K562 (cell line): ENCODE data around the gene MS4A4E. TPM values are rescaled to one million over a fixed set of nuclear protein-coding genes. Genes with fewer than 3 reads are reported as not detected.
A peak's percentile ranks its signal among the peaks of the same experiment; 100 is the strongest.
"Not testable (repeated sequence)": the region's sequence is repeated elsewhere in the genome, so short reads cannot be mapped to it uniquely, and the experiment has no call there.

Experiments used
- ATAC-seq: fragments of 200-7000 bp; cut with Tn5 transposase; 3 replicates; pipeline ENCODE4 v1.9.1; 2020; ENCODE audit warnings: moderate library complexity
- BruUV-seq: library from RNA; stranded (reverse); fragments of 400-500 nt; replicated peaks from 2 replicates; lab custom pipeline; 2021; lab: Mats Ljungman, UMichigan
- CTCF ChIA-PET: fragments of 300-600 bp; formaldehyde crosslinking; extraction: SDS; loops from one replicate; lab custom pipeline; 2021; ENCODE audit warnings: low intra/inter-chr PET ratio; lab: Yijun Ruan, JAX
- POLR2A ChIA-PET: fragments of 300-600, 350-650 bp; sonication (Branson Sonifier 250); formaldehyde crosslinking; extraction: SDS; loops from one replicate; lab custom pipeline; 2021; ENCODE audit warnings: antibody characterized with exemption, inconsistent platforms; lab: Yijun Ruan, JAX
- DNase-seq, 4 experiments: peaks; one replicate each; pipeline versions ENCODE4 v3.0.0 to v3.0.0-alpha.2; 2011 to 2018; ENCODE audit warnings: low spot score in 3 of 4, mixed read lengths in 3 of 4; ENCODE audit errors: extremely low read depth in 1 of 4
- FAIRE-seq: peaks from 2 replicates; lab custom pipeline; 2011; peaks lifted over from hg19 to GRCh38; lab: Jason Lieb, UNC
- H2AFZ ChIP-seq: 2 replicates; pipeline ENCODE4 v1.6.0; 2011; ENCODE audit warnings: low read depth, low read length, control low read depth, inconsistent platforms
- H3K27ac ChIP-seq: fragments of 200-600 bp; 3 replicates; pipeline ENCODE4 v1.8.0; 2011; ENCODE audit warnings: low read depth, mild to moderate bottlenecking, control low read depth, inconsistent platforms, low read length, moderate library complexity, mixed read lengths; ENCODE audit errors: extremely low read depth
- H3K27me3 ChIP-seq, 2 experiments: fragments of 300-600 bp in 1 of 2; 2 replicates in 1 of 2; 3 replicates in 1 of 2; pipeline versions ENCODE4 v1.6.0 to v1.8.0; 2011; ENCODE audit warnings: inconsistent platforms in 2 of 2, low read length in 2 of 2, mild to moderate bottlenecking in 1 of 2, mixed read lengths in 1 of 2, moderate library complexity in 1 of 2; ENCODE audit not compliant: control insufficient read depth in 2 of 2, insufficient read depth in 2 of 2
- H3K36me3 ChIP-seq: fragments of 300-600 bp; 3 replicates; pipeline ENCODE4 v1.8.0; 2011; ENCODE audit warnings: mild to moderate bottlenecking, low read length, inconsistent platforms; ENCODE audit not compliant: control insufficient read depth, insufficient read depth
- H3K4me1 ChIP-seq, 2 experiments: fragments of 200-600 bp in 1 of 2; replicated peaks in 1 of 2; 2 replicates in 1 of 2; 3 replicates in 1 of 2; pipeline versions ENCODE4 v1.5.1 to v1.8.0; 2011; ENCODE audit warnings: inconsistent platforms in 2 of 2, low read length in 2 of 2, mild to moderate bottlenecking in 1 of 2, mixed read lengths in 1 of 2, moderate library complexity in 1 of 2; ENCODE audit not compliant: control insufficient read depth in 2 of 2, insufficient read depth in 2 of 2
- H3K4me2 ChIP-seq: 2 replicates; pipeline ENCODE4 v1.6.1; 2011; ENCODE audit warnings: low read length, control low read depth, inconsistent platforms, mixed read lengths; ENCODE audit not compliant: insufficient read depth
- H3K4me3 ChIP-seq: fragments of 200-600 bp; sonication (generic), shearing (Covaris generic); 2 replicates; pipeline ENCODE4 v1.5.1; 2016; ENCODE audit warnings: control low read depth, inconsistent platforms
- H3K79me2 ChIP-seq: fragments of 200-600 bp; 3 replicates; pipeline ENCODE4 v1.8.0; 2011; ENCODE audit warnings: low read length, inconsistent platforms; ENCODE audit not compliant: control insufficient read depth, insufficient read depth
- H3K9ac ChIP-seq, 2 experiments: 2 replicates each; pipeline versions ENCODE4 v1.6.0 to v1.6.1; 2011; ENCODE audit warnings: low read depth in 2 of 2, low read length in 2 of 2, control low read depth in 1 of 2, inconsistent platforms in 1 of 2, mild to moderate bottlenecking in 1 of 2, mixed read lengths in 1 of 2; ENCODE audit not compliant: insufficient read depth in 1 of 2
- H3K9me1 ChIP-seq: one replicate; pipeline ENCODE4 v1.6.0; 2011; ENCODE audit warnings: inconsistent platforms, mild to moderate bottlenecking, low read length, moderate library complexity; ENCODE audit not compliant: control insufficient read depth, insufficient read depth
- H3K9me3 ChIP-seq: replicated peaks from 2 replicates; pipeline ENCODE4 v1.5.1; 2011; ENCODE audit warnings: low read depth, low read length, inconsistent platforms; ENCODE audit not compliant: control insufficient read depth, insufficient read depth
- H4K20me1 ChIP-seq: replicated peaks from 2 replicates; pipeline ENCODE4 v1.6.1; 2011; ENCODE audit warnings: low read length, inconsistent platforms, mixed read lengths; ENCODE audit not compliant: control insufficient read depth, insufficient read depth
- FOSL1 ChIP-seq: fragments of 200-800 bp; sonication (Bioruptor generic); conservative IDR thresholded peaks from 2 replicates; pipeline ENCODE4 v1.6.1; 2016; ENCODE audit warnings: missing genetic modification characterization, missing compliant biosample characterization
- MAZ ChIP-seq, 2 experiments: fragments of 450-650 bp in 1 of 2; sonication (generic) in 1 of 2; formaldehyde crosslinking; IDR thresholded peaks in 1 of 2; conservative IDR thresholded peaks in 1 of 2; 2 replicates each; pipeline versions ENCODE4 v1.4.0 to v1.5.0; 2020; ENCODE audit warnings: mild to moderate bottlenecking in 1 of 2, missing genetic modification reagents in 1 of 2
- WGBS: fragments of 100-300 bp; shearing (Covaris generic); methylation state at CpG from one replicate; pipeline ENCODE4 v1.1.6; 2016; ENCODE audit warnings: low coverage, mixed read lengths; ENCODE audit not compliant: insufficient coverage; ENCODE audit errors: missing lambda C conversion rate; 5-methylcytosine and 5-hydroxymethylcytosine counted together
- in situ Hi-C: fragments of 300-500 bp; cut with MboI; formaldehyde crosslinking; loops from 4 replicates; pipeline ENCODE4 v1.15.0; 2018; ENCODE audit warnings: inconsistent platforms, mixed read lengths
- intact Hi-C: fragments of 100-400 bp; cut with micrococcal nuclease; formaldehyde crosslinking; loops from 2 replicates; pipeline ENCODE4 v1.14.2; 2022
- polyA plus RNA-seq, 8 experiments: library from polyadenylated mRNA; depleted of rRNA in 4 of 8; stranded (reverse) in 5 of 8; unstranded in 3 of 8; fragments of >200 nt; fragmentation: Nextera tagmentation in 2 of 8; fragmentation: Illumina TruSeq in 1 of 8; extraction: Ambion mirVana in 2 of 8; extraction: Trizol in 1 of 8; gene quantifications; 2 replicates each; pipeline versions ENCODE4 v1.2.1 to v1.2.3, GENCODE V29; 2011 to 2014; ENCODE audit warnings: inconsistent platforms in 1 of 8, missing spikeins in 1 of 8
- total RNA-seq, 7 experiments: library from RNA; depleted of rRNA in 6 of 7; stranded (reverse); fragments of >200 nt in 6 of 7; fragmentation: Illumina TruSeq in 2 of 7; extraction: Trizol in 2 of 7; gene quantifications; 2 replicates each; pipeline versions ENCODE4 v1.2.1 to v1.2.3, GENCODE V29; 2011 to 2021; ENCODE audit warnings: low replicate concordance in 1 of 7

The MS4A4E gene
- total and polyA plus RNA-seq, 9 of the 15 experiments (the other 6 are each of a cell fraction or from before 2014, with no cell fraction given): 0.11 to 0.81 (median 0.36) TPM; not detected in 2

DNA sequence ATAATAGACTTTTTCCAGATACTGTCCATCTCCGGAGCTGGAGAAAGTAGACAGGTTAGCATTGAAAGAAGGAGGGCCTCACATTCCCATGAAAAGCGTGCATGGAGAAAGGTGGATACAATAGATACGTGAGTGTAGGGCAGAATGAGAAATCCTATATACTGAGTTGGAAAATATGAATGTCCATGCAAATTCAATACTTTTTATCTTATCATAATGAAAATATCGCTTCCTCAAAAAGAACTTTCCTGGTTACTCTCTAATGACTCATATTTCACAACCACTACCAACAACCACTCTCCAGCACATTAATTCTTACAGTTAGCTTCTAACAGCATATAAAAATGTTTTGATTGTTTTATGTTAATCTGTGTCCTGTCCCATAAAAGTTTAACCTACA lies 38.0 kb downstream of the MS4A4E start:
- H3K9me1 ChIP-seq: no peaks in the 10 kb centered on the region
- CTCF ChIA-PET: no interaction called here
- no peak overlapping the region for H3K9ac ChIP-seq
- DNase-seq: no peak
- WGBS: 50% methylated on average over 4 of the region's 4 CpGs
- no peaks in the 10 kb centered on the region for H3K4me1 ChIP-seq
- POLR2A ChIA-PET: interaction anchor here (0.6 to 1.0 kb wide), 3 partner anchors 10 to 348 kb away, joined by 3 read pairs; no protein-coding TSS in a partner anchor
- no peak overlapping the region for H3K4me2 ChIP-seq
- no peak overlapping the region for H3K27ac ChIP-seq
- intact Hi-C loops (no loop called here), in situ Hi-C loops (no loop called here)
- H3K4me3 ChIP-seq: no peak overlapping the region
- H3K27me3 ChIP-seq: no peaks in the 10 kb centered on the region
- no peaks in the 10 kb centered on the region; the same call in 1 of the 2 replicates for H3K9me3 ChIP-seq
- H3K36me3 ChIP-seq: no peaks in the 10 kb centered on the region
- BruUV-seq: no TSS peak
- H3K79me2 ChIP-seq: no peaks in the 10 kb centered on the region
- no peaks in the 10 kb centered on the region for H4K20me1 ChIP-seq
- no peak overlapping the region for H2AFZ ChIP-seq
- FAIRE-seq: no peak
- TF ChIP-seq FOSL1 (tag): peak; percentile 48; the same call in 1 of the 2 replicates
- no peak for TF ChIP-seq MAZ (CRISPR knock-in tag; conservative IDR thresholded peaks at IDR 0.05 in 1 of 2, IDR thresholded peaks at IDR 0.05 in 1 of 2)
- no peak for ATAC-seq

DNA sequence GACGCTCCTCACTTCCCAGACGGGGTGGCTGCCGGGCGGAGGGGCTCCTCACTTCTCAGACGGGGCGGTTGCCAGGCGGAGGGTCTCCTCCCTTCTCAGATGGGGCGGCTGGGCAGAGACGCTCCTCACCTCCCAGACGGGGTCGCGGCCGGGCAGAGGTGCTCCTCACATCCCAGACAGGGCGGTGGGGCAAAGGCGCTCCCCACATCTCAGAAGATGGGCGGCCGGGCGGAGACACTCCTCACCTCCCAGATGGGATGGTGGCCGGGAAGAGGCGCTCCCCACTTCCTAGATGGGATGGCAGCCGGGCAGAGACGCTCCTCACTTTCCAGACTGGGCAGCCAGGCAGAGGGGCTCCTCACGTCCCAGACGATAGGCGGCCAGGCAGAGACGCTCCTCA lies 41.6 kb downstream of the MS4A4E start:
- H3K79me2 ChIP-seq, H3K9ac ChIP-seq, BruUV-seq, H3K4me3 ChIP-seq, CTCF ChIA-PET, POLR2A ChIA-PET, FAIRE-seq, in situ Hi-C loops, H3K4me2 ChIP-seq, intact Hi-C loops, H2AFZ ChIP-seq, H3K36me3 ChIP-seq, H3K4me1 ChIP-seq, H3K9me1 ChIP-seq, H3K27me3 ChIP-seq, H3K9me3 ChIP-seq, H4K20me1 ChIP-seq, H3K27ac ChIP-seq, ATAC-seq, DNase-seq: not testable (repeated sequence)
- 70% methylated on average over 7 of the region's 26 CpGs for WGBS
